Mesendoderm (in vitro differentiated cells): Measurements from ENCODE around the gene LMOD3.

Experiments
- DNase-seq: peaks from one replicate; pipeline ENCODE4 v3.0.0; 2013
- H2AK5ac ChIP-seq: 2 replicates; pipeline ENCODE4 v1.6.1; 2013; ENCODE audit warnings: low read length, inconsistent platforms
- H2BK120ac ChIP-seq: 2 replicates; pipeline ENCODE4 v1.6.1; 2013; ENCODE audit warnings: low read depth, mild to moderate bottlenecking, low read length, moderate library complexity, mixed read lengths
- H2BK15ac ChIP-seq: replicated peaks from 2 replicates; pipeline ENCODE4 v1.6.1; 2013; ENCODE audit warnings: low read depth, mild to moderate bottlenecking, moderate library complexity
- H2BK5ac ChIP-seq: 2 replicates; pipeline ENCODE4 v1.6.1; 2013; ENCODE audit warnings: low read length, inconsistent platforms
- H3K18ac ChIP-seq: 2 replicates; pipeline ENCODE4 v1.6.1; 2013; ENCODE audit warnings: mild to moderate bottlenecking, low read length, mixed read lengths
- H3K23ac ChIP-seq: one replicate; pipeline ENCODE4 v1.6.1; 2013; ENCODE audit warnings: low read length
- H3K27ac ChIP-seq: 2 replicates; pipeline ENCODE4 v1.5.1; 2013; ENCODE audit warnings: low read depth, mild to moderate bottlenecking, inconsistent platforms, low read length, moderate library complexity
- H3K27me3 ChIP-seq: 2 replicates; pipeline ENCODE4 v1.6.1; 2013; ENCODE audit warnings: low read length, control low read depth, mild to moderate bottlenecking, inconsistent platforms; ENCODE audit not compliant: insufficient read depth, poor library complexity
- H3K36me3 ChIP-seq: 2 replicates; pipeline ENCODE4 v1.6.1; 2013; ENCODE audit warnings: low read length, inconsistent platforms; ENCODE audit not compliant: control insufficient read depth, insufficient read depth
- H3K4ac ChIP-seq: one replicate; pipeline ENCODE4 v1.6.1; 2013; ENCODE audit warnings: low read depth, mild to moderate bottlenecking, low read length, moderate library complexity
- H3K4me1 ChIP-seq: 2 replicates; pipeline ENCODE4 v1.6.1; 2013; ENCODE audit warnings: low read depth, low read length, inconsistent platforms; ENCODE audit not compliant: control insufficient read depth
- H3K4me2 ChIP-seq: 2 replicates; pipeline ENCODE4 v1.6.1; 2013; ENCODE audit warnings: low read length
- H3K4me3 ChIP-seq: 2 replicates; pipeline ENCODE4 v1.5.1; 2013; ENCODE audit warnings: mild to moderate bottlenecking, low read length
- H3K56ac ChIP-seq: one replicate; pipeline ENCODE4 v1.6.1; 2013; ENCODE audit warnings: low read length
- H3K79me1 ChIP-seq: 2 replicates; pipeline ENCODE4 v1.6.1; 2013; ENCODE audit warnings: low read length, inconsistent platforms
- H3K79me2 ChIP-seq: 2 replicates; pipeline ENCODE4 v1.6.1; 2013; ENCODE audit warnings: mild to moderate bottlenecking, low read length; ENCODE audit not compliant: control insufficient read depth, insufficient read depth
- H3K9ac ChIP-seq: 2 replicates; pipeline ENCODE4 v1.6.1; 2013; ENCODE audit warnings: low read length, inconsistent platforms
- H4K5ac ChIP-seq: one replicate; pipeline ENCODE4 v1.6.1; 2013; ENCODE audit warnings: low read length
- H4K8ac ChIP-seq: one replicate; pipeline ENCODE4 v1.6.1; 2013; ENCODE audit warnings: low read depth, mild to moderate bottlenecking, control low read depth, low read length, moderate library complexity
- WGBS: extraction: QIAGEN DNeasy Blood & Tissue Kit; methylation state at CpG from one replicate; pipeline ENCODE4 v1.1.7; 2013; ENCODE audit warnings: low lambda C conversion rate, missing lambda C conversion rate; ENCODE audit not compliant: insufficient coverage; ENCODE audit errors: extremely low coverage; 5-methylcytosine and 5-hydroxymethylcytosine counted together

Gene LMOD3

GRCh38 chr3:69105320-69105719 lies 17.1 kb downstream of the LMOD3 start:
- Histone ChIP-seq H3K4ac (no peak overlapping the region), H2BK5ac (no peak overlapping the region), H3K18ac (no peak overlapping the region), H4K5ac (no peak overlapping the region), H3K23ac (no peak overlapping the region), H3K27me3 (no peaks in the 10 kb centered on the region), H2AK5ac (no peak overlapping the region), H2BK15ac (no peak overlapping the region), H3K79me2 (no peaks in the 10 kb centered on the region), H3K9ac (no peak overlapping the region), H3K27ac (no peak overlapping the region), H2BK120ac (no peak overlapping the region), H3K4me3 (no peak overlapping the region), H3K36me3 (no peaks in the 10 kb centered on the region), H3K56ac (no peak overlapping the region), H3K4me1 (no peaks in the 10 kb centered on the region), H3K79me1 (no peaks in the 10 kb centered on the region), H3K4me2 (no peak overlapping the region), H4K8ac (no peak overlapping the region)
- no CpG with 5 or more reads among the region's 3 CpGs for WGBS
- no peak for DNase-seq

- Histone ChIP-seq H3K79me2 (no peaks in the 10 kb centered on the region), H4K8ac (no peak overlapping the region), H3K23ac (no peak overlapping the region), H3K27me3 (no peaks in the 10 kb centered on the region), H2BK120ac (no peak overlapping the region), H2AK5ac (no peak overlapping the region), H3K9ac (no peak overlapping the region), H3K18ac (no peak overlapping the region), H4K5ac (no peak overlapping the region), H2BK5ac (no peak overlapping the region), H3K4me3 (no peak overlapping the region), H3K4me2 (no peak overlapping the region), H3K56ac (no peak overlapping the region), H2BK15ac (no peak overlapping the region), H3K27ac (no peak overlapping the region), H3K36me3 (no peaks in the 10 kb centered on the region), H3K79me1 (no peaks in the 10 kb centered on the region), H3K4me1 (no peaks in the 10 kb centered on the region), H3K4ac (no peak overlapping the region)
- no CpG with 5 or more reads among the region's 8 CpGs for WGBS
- no peak for DNase-seq
Measured at GRCh38 chr3:69104586-69104985, 17.8 kb downstream of the LMOD3 start.

- no peak overlapping the region for H2BK120ac ChIP-seq
- no peak overlapping the region for H3K9ac ChIP-seq
- H3K23ac ChIP-seq, result no peak overlapping the region
- no peaks in the 10 kb centered on the region for H3K79me2 ChIP-seq
- no peak overlapping the region for H4K5ac ChIP-seq
- WGBS, result no CpG with 5 or more reads among the region's 3 CpGs
- no peaks in the 10 kb centered on the region for H3K27me3 ChIP-seq
- no peak overlapping the region for H3K56ac ChIP-seq
- H3K4me1 ChIP-seq, result no peaks in the 10 kb centered on the region
- no peak overlapping the region for H3K4ac ChIP-seq
- no peaks in the 10 kb centered on the region for H3K36me3 ChIP-seq
- H3K27ac ChIP-seq, result no peak overlapping the region
- H3K4me3 ChIP-seq, result no peak overlapping the region
- no peak overlapping the region for H4K8ac ChIP-seq
- H3K18ac ChIP-seq, result no peak overlapping the region
- H2BK5ac ChIP-seq, result no peak overlapping the region
- DNase-seq, result no peak
- no peak overlapping the region for H3K4me2 ChIP-seq
- H3K79me1 ChIP-seq, result no peaks in the 10 kb centered on the region
- H2BK15ac ChIP-seq, result no peak overlapping the region
- no peak overlapping the region for H2AK5ac ChIP-seq
Measured at GRCh38 chr3:69103123-69103522, 19.3 kb downstream of the LMOD3 start.

GRCh38 chr3:69102384-69102783 lies 20.0 kb downstream of the LMOD3 start:
- Histone ChIP-seq H3K27ac (no peak overlapping the region), H3K79me1 (no peaks in the 10 kb centered on the region), H2BK15ac (no peak overlapping the region), H4K5ac (no peak overlapping the region), H3K4me2 (no peak overlapping the region), H3K4me1 (no peaks in the 10 kb centered on the region), H3K36me3 (no peaks in the 10 kb centered on the region), H3K27me3 (no peaks in the 10 kb centered on the region), H3K4ac (no peak overlapping the region), H3K56ac (no peak overlapping the region), H3K9ac (no peak overlapping the region), H3K4me3 (no peak overlapping the region), H3K18ac (no peak overlapping the region), H4K8ac (no peak overlapping the region), H2BK5ac (no peak overlapping the region), H2AK5ac (no peak overlapping the region), H2BK120ac (no peak overlapping the region), H3K79me2 (no peaks in the 10 kb centered on the region), H3K23ac (no peak overlapping the region)
- WGBS, result no CpG with 5 or more reads among the region's 4 CpGs
- DNase-seq, result no peak

- Histone ChIP-seq H3K79me1 (no peaks in the 10 kb centered on the region), H3K36me3 (no peaks in the 10 kb centered on the region), H2BK120ac (no peak overlapping the region), H3K27me3 (no peaks in the 10 kb centered on the region), H3K4me3 (no peak overlapping the region), H3K56ac (no peak overlapping the region), H3K27ac (no peak overlapping the region), H3K4ac (no peak overlapping the region), H3K9ac (no peak overlapping the region), H2BK5ac (no peak overlapping the region), H2BK15ac (no peak overlapping the region), H3K4me2 (no peak overlapping the region), H4K5ac (no peak overlapping the region), H3K23ac (no peak overlapping the region), H4K8ac (no peak overlapping the region), H3K79me2 (no peaks in the 10 kb centered on the region), H2AK5ac (no peak overlapping the region), H3K18ac (no peak overlapping the region), H3K4me1 (no peaks in the 10 kb centered on the region)
- DNase-seq, result no peak
- WGBS, result no CpG with 5 or more reads among the region's 4 CpGs
Measured at GRCh38 chr3:69099576-69099975, 22.8 kb downstream of the LMOD3 start.

- Histone ChIP-seq H2AK5ac (no peak overlapping the region), H3K27ac (no peak overlapping the region), H3K79me2 (no peaks in the 10 kb centered on the region), H4K5ac (no peak overlapping the region), H3K4ac (no peak overlapping the region), H3K56ac (no peak overlapping the region), H3K27me3 (no peaks in the 10 kb centered on the region), H2BK120ac (no peak overlapping the region), H2BK15ac (no peak overlapping the region), H3K18ac (no peak overlapping the region), H3K4me3 (no peak overlapping the region), H3K4me1 (no peaks in the 10 kb centered on the region), H3K36me3 (no peaks in the 10 kb centered on the region), H3K4me2 (no peak overlapping the region), H4K8ac (no peak overlapping the region), H2BK5ac (no peak overlapping the region), H3K9ac (no peak overlapping the region), H3K79me1 (no peaks in the 10 kb centered on the region), H3K23ac (no peak overlapping the region)
- WGBS, result no CpG with 5 or more reads among the region's 9 CpGs
- DNase-seq, result no peak
Measured at GRCh38 chr3:69097407-69098086, 24.8 kb downstream of the LMOD3 start.
